Uterus (tissue), 2 donors: ENCODE data around the gene ARRDC1.

Source experiments
- POLR2A ChIP-seq, 2 donors: fragments of 450-650 bp; IDR thresholded peaks; one replicate each; pipeline ENCODE4 v1.6.1; 2016; ENCODE audit warnings: antibody characterized with exemption in 2 of 2, mild to moderate bottlenecking in 1 of 2, moderate library complexity in 1 of 2
- TF ChIP-seq, protein P1 (sequence below), 4 experiments: fragments of 200-600 bp in 2 of 4; fragments of 450-650 bp in 2 of 4; sonication (generic) in 2 of 4; IDR thresholded peaks; one replicate each; pipeline ENCODE4 v1.5.1; 2016 to 2019; ENCODE audit warnings: antibody characterized with exemption in 4 of 4, mild to moderate bottlenecking in 2 of 4, moderate library complexity in 1 of 4

DNA sequence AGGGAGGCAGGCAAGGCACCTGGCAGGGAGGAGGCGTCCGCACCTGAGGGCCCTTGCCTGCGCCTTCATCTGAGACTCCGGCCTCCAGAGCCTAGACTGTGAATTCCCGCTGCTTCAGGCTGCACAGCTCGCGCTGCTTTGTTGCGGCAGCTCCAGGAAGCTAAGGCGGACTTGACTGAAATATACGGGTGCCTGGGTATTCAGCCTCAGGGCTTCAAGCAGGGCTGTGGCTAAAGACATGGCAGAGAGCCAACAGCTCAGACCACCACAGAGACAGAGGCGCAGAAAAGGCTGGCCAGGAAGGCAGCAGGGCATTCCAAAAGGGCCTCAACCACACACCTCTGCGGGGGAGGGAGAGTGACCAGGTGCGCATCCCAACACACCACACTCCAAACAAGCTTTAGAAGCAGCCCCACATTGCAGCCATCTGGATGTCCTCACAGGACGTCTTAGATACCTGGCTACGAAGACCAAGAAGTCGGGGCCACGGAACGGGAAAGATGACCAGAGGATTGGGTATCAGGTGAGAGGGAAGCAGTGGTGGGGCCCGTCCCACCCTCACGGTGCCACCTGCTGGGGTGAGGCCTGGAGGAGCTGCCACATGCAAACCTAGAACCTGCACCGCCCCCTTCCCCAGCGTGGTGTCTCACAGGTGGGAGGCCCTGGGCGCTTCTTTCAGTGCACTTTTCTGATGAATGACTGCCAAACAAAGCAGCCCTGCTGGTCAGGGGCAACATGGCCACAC lies 25.1 kb upstream of the ARRDC1 start:
- TF ChIP-seq, protein P1, sequence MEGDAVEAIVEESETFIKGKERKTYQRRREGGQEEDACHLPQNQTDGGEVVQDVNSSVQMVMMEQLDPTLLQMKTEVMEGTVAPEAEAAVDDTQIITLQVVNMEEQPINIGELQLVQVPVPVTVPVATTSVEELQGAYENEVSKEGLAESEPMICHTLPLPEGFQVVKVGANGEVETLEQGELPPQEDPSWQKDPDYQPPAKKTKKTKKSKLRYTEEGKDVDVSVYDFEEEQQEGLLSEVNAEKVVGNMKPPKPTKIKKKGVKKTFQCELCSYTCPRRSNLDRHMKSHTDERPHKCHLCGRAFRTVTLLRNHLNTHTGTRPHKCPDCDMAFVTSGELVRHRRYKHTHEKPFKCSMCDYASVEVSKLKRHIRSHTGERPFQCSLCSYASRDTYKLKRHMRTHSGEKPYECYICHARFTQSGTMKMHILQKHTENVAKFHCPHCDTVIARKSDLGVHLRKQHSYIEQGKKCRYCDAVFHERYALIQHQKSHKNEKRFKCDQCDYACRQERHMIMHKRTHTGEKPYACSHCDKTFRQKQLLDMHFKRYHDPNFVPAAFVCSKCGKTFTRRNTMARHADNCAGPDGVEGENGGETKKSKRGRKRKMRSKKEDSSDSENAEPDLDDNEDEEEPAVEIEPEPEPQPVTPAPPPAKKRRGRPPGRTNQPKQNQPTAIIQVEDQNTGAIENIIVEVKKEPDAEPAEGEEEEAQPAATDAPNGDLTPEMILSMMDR (IDR thresholded peaks at IDR 0.05) = no peak
- no peak for TF ChIP-seq POLR2A (IDR thresholded peaks at IDR 0.05)
